Mesenteric fat pad (tissue), 1 donor: ENCODE measurements around the gene THBS4. TPM values are rescaled to one million over a fixed set of nuclear protein-coding genes. Genes with fewer than 3 reads are reported as not detected.

ENCODE experiments used
- DNase-seq: peaks from one replicate; pipeline ENCODE4 v3.0.0-alpha.2; 2020; ENCODE audit warnings: low spot score
- total RNA-seq: library from RNA; stranded (reverse); fragmentation: NEBNext Ultra II Directional; extraction: Animal tissue kit (Norgen Biotek cat#: 25700); gene quantifications from one replicate; pipeline ENCODE4 v1.2.1, GENCODE V29; 2021
- donor health status: DM: yes; HTN: yes; CAD: no.

The THBS4 gene
- total RNA-seq, 1 donor from 2014 or later: 61.5 TPM

DNA sequence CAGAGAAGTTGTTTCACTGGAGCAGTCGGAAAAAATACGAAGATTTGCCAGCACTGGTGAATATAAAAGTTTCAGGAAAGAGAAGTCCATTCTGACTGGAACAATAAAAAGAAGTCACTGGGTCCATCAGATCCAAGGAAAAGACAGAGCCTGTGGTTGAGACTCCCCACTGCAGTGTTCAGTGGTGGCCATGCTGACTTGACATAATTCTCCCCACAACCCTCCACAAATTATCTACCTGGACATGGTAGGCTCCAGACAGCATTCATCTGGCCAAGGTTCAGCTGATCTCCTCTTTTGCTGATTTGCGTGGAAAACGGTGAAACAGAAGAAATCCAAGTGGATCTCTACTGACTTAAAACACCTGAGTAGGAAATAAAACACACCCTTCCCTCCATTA lies 8.0 kb downstream of the THBS4 start:
- no peak for DNase-seq

GRCh38 chr5:80048084-80048780 lies 13.1 kb downstream of the THBS4 start:
- no peak for DNase-seq

- DNase-seq: no peak
These were observed 17.3 kb downstream of the THBS4 start for GRCh38 chr5:80052464-80052863.

DNA sequence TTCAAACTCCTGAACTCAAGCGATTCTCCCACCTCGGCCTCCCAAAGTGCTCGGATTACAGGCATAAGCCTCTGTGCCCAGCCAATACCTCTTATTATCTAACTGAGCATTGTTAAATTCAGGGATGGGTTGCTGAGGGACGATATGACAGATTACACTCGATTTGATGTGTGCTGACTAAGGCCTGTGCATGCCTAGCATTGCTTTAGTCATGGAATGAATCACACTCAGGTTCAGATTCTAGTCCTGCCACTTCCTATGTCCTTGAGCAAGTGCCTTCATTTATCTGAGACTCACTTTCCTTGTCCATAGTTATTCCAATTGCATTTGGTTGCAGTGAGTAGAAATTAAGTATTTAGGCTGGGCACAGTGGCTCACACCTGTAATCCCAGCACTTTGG lies 19.5 kb downstream of the THBS4 start:
- DNase-seq: no peak

GRCh38 chr5:80055491-80056170 lies 20.5 kb downstream of the THBS4 start:
- no peak for DNase-seq

- no peak for DNase-seq
These were observed 22.0 kb downstream of the THBS4 start for GRCh38 chr5:80057099-80057498.

- DNase-seq: no peak
These were observed 22.8 kb downstream of the THBS4 start for GRCh38 chr5:80057921-80058320.

GRCh38 chr5:80059354-80059980 lies 24.3 kb downstream of the THBS4 start:
- DNase-seq: no peak

GRCh38 chr5:80060966-80061365 lies 25.8 kb downstream of the THBS4 start:
- DNase-seq: no peak

GRCh38 chr5:80061547-80061946 lies 26.4 kb downstream of the THBS4 start:
- DNase-seq: no peak

GRCh38 chr5:80064124-80064523 lies 29.0 kb downstream of the THBS4 start:
- no peak for DNase-seq

DNA sequence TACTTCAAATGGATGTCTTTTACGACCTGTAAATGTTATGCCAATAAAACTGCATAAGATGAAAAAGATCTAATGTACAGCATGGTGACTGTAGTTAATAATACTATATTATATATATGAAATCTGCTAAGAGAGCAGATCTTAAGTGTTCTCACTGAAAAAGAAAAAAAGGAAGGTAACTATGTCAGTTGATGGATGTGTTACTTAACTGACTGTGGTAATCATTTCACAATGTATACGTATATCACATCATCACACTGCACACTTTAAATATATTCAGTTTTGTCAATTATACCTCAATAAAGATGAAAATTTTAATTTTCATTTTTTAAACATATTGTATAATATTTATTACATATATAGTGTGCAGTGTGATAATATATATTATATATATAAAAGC lies 31.9 kb downstream of the THBS4 start:
- no peak for DNase-seq

DNA sequence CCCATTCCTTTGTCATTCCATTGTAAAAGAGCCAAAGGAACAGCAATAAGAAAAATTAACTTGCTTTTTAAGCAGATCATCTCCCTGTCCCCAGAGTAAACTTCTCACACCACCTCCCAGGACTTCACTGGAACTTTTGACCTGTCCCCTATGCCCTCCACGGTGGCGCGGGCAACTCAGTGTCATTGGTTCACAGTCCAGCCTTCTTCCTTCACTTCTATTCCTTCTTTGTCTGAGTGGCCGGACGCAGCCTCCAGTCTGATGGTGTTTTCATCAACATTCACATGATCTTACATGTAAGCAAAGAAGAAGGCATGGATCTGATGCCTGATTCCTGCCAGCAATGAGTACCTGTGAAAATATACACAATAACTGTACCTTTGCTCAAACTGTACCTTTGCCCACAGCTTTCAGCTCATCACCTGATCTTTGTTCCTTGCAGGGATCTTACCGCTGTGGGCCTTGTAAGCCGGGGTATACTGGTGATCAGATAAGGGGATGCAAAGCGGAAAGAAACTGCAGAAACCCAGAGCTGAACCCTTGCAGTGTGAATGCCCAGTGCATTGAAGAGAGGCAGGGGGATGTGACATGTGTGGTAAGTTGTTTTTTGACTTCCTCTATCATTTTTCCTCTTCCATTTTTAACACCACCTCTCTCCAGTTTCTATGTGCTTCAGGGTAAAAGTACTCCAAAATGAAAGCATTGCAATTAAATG lies 32.5 kb downstream of the THBS4 start:
- no peak for DNase-seq

DNA sequence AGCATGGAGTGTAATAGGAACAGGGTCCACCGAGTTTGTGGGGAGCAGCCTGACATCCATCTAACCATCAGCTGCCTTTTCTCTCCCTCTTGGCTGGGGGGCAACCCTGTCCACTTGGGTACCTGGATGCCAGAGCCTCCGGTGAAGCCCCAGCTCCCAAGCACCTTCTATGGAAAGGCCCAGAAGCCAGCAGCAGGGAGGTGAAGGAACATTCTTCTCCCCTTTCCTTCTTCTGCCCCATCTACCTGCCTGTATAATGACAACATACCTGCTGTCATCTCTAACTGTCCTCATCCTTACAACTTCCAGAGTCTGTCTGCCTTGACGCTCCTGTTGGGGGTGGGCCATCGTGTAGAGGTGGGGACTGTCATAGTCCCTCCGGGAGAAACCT lies 33.1 kb downstream of the THBS4 start:
- DNase-seq: no peak

DNA sequence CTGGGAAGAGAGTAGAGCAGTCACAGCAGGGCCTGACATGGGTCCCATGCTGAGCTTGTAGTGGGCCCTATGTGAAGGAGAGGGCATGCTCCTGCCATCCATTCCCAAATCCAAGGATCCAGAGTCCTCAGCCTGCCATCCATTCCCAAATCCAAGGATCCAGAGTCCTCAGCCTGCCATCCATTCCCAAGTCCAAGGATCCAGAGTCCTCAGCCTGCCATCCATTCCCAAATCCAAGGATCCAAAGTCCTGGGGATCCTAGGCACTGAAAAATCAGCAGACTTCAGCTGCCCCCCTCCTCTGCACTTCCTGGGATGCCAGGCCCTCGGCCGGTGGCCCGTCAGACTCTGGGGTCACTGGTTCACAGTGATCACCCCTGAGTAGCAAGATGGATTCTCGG lies 33.6 kb downstream of the THBS4 start:
- no peak for DNase-seq

DNA sequence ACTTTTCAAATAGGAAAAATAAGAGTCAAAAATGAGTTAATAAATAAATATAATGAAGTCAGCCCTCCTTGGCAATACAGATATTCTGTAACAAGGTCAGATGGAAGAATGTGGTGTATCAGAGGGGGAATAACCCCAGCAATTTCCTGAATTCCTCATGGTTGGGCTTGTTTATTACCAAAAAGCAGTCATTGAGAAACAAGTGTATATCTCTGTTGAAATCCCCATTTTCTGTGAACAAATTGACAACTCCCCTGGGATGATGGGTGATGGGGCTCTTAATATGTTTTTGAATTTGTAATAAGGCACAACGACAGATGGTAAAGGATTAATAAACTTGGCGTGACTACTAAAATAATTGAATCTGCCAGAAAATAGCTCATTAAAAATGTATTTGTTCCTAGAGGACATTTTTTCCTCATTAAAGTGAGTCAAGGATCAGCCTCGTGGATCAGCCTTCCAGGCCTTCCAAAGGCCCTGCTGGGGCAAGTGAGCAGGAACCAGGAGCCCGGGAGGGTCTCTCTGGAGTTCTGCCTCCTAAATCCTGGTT lies 34.2 kb downstream of the THBS4 start:
- DNase-seq: no peak

GRCh38 chr5:80069918-80070318 lies 34.8 kb downstream of the THBS4 start:
- no peak for DNase-seq

DNA sequence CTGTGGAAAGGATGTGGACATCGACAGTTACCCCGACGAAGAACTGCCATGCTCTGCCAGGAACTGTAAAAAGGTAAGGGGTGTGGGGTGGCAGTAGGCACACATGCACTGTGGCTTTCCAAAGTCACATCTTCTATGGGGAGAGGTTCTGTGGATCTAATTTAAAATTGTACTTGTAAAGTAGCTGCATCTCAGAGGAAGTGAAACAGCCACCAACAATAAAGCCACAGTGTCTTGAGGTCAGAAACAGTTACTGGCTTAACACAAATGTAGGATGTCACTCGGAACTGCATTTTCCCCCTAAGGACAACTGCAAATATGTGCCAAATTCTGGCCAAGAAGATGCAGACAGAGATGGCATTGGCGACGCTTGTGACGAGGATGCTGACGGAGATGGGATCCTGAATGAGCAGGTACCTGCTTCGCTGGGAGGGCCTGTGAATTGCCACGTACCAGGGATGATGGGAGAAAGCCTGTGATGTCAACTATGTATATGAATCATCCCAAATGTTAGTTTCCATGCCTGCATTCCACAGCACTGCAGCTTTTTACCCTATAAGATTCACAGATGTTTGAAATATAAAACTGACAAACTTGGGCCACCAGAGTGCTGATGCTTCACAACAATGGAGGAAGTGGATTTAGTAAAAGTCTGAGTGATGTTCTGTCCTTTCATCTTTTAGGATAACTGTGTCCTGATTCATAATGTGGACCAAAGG lies 35.3 kb downstream of the THBS4 start:
- no peak for DNase-seq

DNA sequence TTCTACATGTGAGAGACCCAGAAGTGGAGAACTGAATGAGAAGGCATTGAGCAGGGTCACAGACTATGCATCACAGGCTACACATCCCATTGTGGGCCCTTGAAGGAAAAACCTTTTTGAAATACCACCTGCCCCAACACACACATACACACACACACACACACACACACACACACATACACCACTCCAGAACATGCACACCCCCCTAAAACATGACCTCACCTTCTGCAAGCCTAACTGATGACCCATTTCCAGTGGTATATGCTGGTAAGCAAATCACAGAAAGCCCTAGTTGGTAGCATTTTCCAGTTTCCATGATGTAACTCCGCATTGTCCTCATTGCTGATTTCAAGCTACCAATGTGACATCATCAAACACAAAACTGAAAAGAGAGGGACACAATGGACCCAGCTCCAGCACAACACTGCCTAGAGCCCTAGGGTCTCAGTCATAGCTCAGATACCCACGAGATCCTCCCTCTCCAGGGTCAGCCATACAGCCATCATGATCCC lies 36.4 kb downstream of the THBS4 start:
- DNase-seq: no peak

GRCh38 chr5:80072103-80073073 lies 37.2 kb downstream of the THBS4 start:
- DNase-seq: no peak
